HepG2 (cell line): ENCODE measurements around the gene MYO18A. TPM values are rescaled to one million over a fixed set of nuclear protein-coding genes. Genes with fewer than 3 reads are reported as not detected.

Experiments
- ARID2 ChIP-seq: sonication (generic); formaldehyde crosslinking; IDR thresholded peaks from 2 replicates; pipeline ENCODE4 v1.8.1; 2022; ENCODE audit warnings: mild to moderate bottlenecking, missing genetic modification reagents, borderline replicate concordance
- BCL6 ChIP-seq: IDR thresholded peaks from 2 replicates; pipeline ENCODE4 v1.6.1; 2016; ENCODE audit warnings: missing genetic modification reagents, missing compliant biosample characterization
- ISX ChIP-seq: sonication (generic); formaldehyde crosslinking; conservative IDR thresholded peaks from 2 replicates; pipeline ENCODE4 v1.5.0; 2020; ENCODE audit warnings: missing genetic modification reagents
- PHF8 ChIP-seq: sonication (generic); formaldehyde crosslinking; IDR thresholded peaks from 2 replicates; pipeline ENCODE4 v1.5.0; 2020; ENCODE audit warnings: missing genetic modification reagents
- POLR2G ChIP-seq: fragments of 200-400 bp; formaldehyde crosslinking; IDR thresholded peaks from 2 replicates; pipeline ENCODE4 v1.6.1; 2018; ENCODE audit warnings: mild to moderate bottlenecking, low read depth, low read length, moderate library complexity
- RBM39 ChIP-seq: fragments of 200-400 bp; formaldehyde crosslinking; IDR thresholded peaks from one replicate; pipeline ENCODE4 v1.6.1; 2018; ENCODE audit warnings: antibody characterized with exemption, mild to moderate bottlenecking, low read depth, low read length; ENCODE audit not compliant: poor library complexity, severe bottlenecking
- RFXANK ChIP-seq: IDR thresholded peaks from 2 replicates; pipeline ENCODE4 v1.6.1; 2016
- SOX5 ChIP-seq: IDR thresholded peaks from 2 replicates; pipeline ENCODE4 v1.6.1; 2016; ENCODE audit warnings: borderline replicate concordance
- SP2 ChIP-seq: sonication (generic); formaldehyde crosslinking; IDR thresholded peaks from 2 replicates; pipeline ENCODE4 v1.5.1; 2020; ENCODE audit warnings: mild to moderate bottlenecking, missing genetic modification reagents
- SRSF4 ChIP-seq: fragments of 200-400 bp; formaldehyde crosslinking; IDR thresholded peaks from one replicate; pipeline ENCODE4 v1.6.1; 2018; ENCODE audit warnings: mild to moderate bottlenecking, low read depth, low read length, moderate library complexity; ENCODE audit not compliant: poor library complexity, severe bottlenecking
- TBL1XR1 ChIP-seq: fragments of 150-350 bp; IDR thresholded peaks from 2 replicates; pipeline ENCODE4 v1.6.1; 2014; ENCODE audit warnings: borderline replicate concordance, low read length; ENCODE audit not compliant: partially characterized antibody
- TBP ChIP-seq: sonication (generic); formaldehyde crosslinking; IDR thresholded peaks from 2 replicates; pipeline ENCODE4 v1.5.0; 2020; ENCODE audit warnings: missing genetic modification reagents
- TEAD3 ChIP-seq: optimal IDR thresholded peaks from 2 replicates; pipeline ENCODE3; 2016; ENCODE audit warnings: borderline replicate concordance
- YEATS4 ChIP-seq: sonication (generic); formaldehyde crosslinking; IDR thresholded peaks from 2 replicates; pipeline ENCODE4 v1.4.0; 2020; ENCODE audit warnings: missing genetic modification reagents, borderline replicate concordance
- ZBTB7A ChIP-seq: sonication (generic); formaldehyde crosslinking; IDR thresholded peaks from 2 replicates; pipeline ENCODE4 v1.8.0; 2022; ENCODE audit warnings: mild to moderate bottlenecking, missing genetic modification reagents
- ZC3H4 ChIP-seq: sonication (generic); formaldehyde crosslinking; IDR thresholded peaks from 2 replicates; pipeline ENCODE4 v1.4.0; 2020; ENCODE audit warnings: missing genetic modification reagents, borderline replicate concordance
- ZNF180 ChIP-seq: sonication (generic); formaldehyde crosslinking; IDR thresholded peaks from 2 replicates; pipeline ENCODE4 v1.4.0; 2020; ENCODE audit warnings: low read depth, missing genetic modification reagents, borderline replicate concordance
- ZNF367 ChIP-seq: sonication (generic); formaldehyde crosslinking; IDR thresholded peaks from 2 replicates; pipeline ENCODE4 v1.4.0; 2020; ENCODE audit warnings: missing genetic modification reagents, borderline replicate concordance
- ZNF557 ChIP-seq: sonication (generic); formaldehyde crosslinking; IDR thresholded peaks from 2 replicates; pipeline ENCODE4 v1.4.0; 2020; ENCODE audit warnings: missing genetic modification reagents
- ZNF780A ChIP-seq: sonication (generic); formaldehyde crosslinking; IDR thresholded peaks from 2 replicates; pipeline ENCODE4 v1.8.0; 2022; ENCODE audit warnings: mild to moderate bottlenecking, missing genetic modification reagents, moderate library complexity
- ZNF792 ChIP-seq: IDR thresholded peaks from 2 replicates; pipeline ENCODE4 v1.6.1; 2016
- ZSCAN25 ChIP-seq: sonication (generic); formaldehyde crosslinking; IDR thresholded peaks from 2 replicates; pipeline ENCODE4 v1.8.0; 2022; ENCODE audit warnings: mild to moderate bottlenecking, missing genetic modification reagents
- polyA plus RNA-seq, 8 experiments: library from polyadenylated mRNA; depleted of rRNA in 3 of 8; stranded (reverse) in 7 of 8; unstranded in 1 of 8; fragments of >200 nt; fragmentation: Illumina TruSeq in 4 of 8; extraction: Trizol in 4 of 8; gene quantifications; 2 replicates each; pipeline versions ENCODE4 v1.2.1 to v1.2.3, GENCODE V29; 2011 to 2016; ENCODE audit warnings: low read depth in 4 of 8, missing spikeins in 1 of 8, mixed read lengths in 1 of 8; ENCODE audit not compliant: insufficient read depth in 1 of 8
- total RNA-seq, 5 experiments: library from RNA; depleted of rRNA; stranded (reverse); fragments of >200 nt; fragmentation: Illumina TruSeq; extraction: Trizol; gene quantifications; 2 replicates each; pipeline ENCODE4 v1.2.3, GENCODE V29; 2016; ENCODE audit warnings: low read depth in 1 of 5
- TF ChIP-seq, protein P1 (sequence below): sonication (generic); formaldehyde crosslinking; IDR thresholded peaks from 2 replicates; pipeline ENCODE4 v1.5.0; 2020; ENCODE audit warnings: mild to moderate bottlenecking, missing genetic modification reagents, borderline replicate concordance
- TF ChIP-seq, protein P2 (sequence below): sonication (generic); formaldehyde crosslinking; IDR thresholded peaks from 2 replicates; pipeline ENCODE4 v1.4.0; 2020; ENCODE audit warnings: missing genetic modification reagents
- TF ChIP-seq, protein P3 (sequence below): sonication (generic); IDR thresholded peaks from 2 replicates; pipeline ENCODE4 v1.6.1; 2016; ENCODE audit warnings: low read depth, borderline replicate concordance
- TF ChIP-seq, protein P4 (sequence below): IDR thresholded peaks from 2 replicates; pipeline ENCODE4 v1.6.1; 2016

The MYO18A gene
- total and polyA plus RNA-seq, 2 of the 13 experiments (the other 11 are each of a cell fraction or from before 2014, with no cell fraction given), result 16.8 to 24.8 TPM

DNA sequence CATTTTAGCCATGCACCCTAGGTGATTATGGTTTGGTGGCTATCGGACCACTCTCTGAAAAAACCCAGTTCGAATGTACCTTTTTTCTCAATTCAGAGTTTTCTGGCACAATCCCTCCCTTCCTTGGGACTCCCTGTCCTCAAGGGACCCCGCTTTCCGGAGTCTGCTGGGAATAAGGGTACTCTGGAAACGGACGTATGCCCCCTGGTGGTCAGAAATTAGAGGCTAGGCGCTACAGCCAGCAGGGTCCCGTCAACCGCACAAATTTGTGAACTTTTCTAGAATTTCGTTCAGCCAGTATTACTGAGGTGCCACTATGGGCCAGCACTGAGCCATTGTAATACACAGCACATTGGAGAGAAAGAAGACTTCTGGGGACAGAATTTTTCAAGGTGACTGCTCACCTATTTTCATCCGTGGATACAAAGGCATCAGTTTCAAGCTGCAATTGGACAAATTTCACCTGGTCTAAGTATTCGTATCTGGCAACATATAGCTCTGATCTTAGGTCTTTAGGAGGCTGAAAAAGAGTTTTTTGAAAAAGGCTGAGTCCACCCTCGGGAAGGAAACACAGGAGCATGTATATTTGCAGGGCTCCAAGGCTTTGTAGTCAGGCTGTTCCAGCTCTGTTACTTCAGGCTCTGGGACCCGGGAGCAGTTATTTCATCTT is 39.3 kb upstream of the MYO18A start (continued):
- TF ChIP-seq, protein P1, sequence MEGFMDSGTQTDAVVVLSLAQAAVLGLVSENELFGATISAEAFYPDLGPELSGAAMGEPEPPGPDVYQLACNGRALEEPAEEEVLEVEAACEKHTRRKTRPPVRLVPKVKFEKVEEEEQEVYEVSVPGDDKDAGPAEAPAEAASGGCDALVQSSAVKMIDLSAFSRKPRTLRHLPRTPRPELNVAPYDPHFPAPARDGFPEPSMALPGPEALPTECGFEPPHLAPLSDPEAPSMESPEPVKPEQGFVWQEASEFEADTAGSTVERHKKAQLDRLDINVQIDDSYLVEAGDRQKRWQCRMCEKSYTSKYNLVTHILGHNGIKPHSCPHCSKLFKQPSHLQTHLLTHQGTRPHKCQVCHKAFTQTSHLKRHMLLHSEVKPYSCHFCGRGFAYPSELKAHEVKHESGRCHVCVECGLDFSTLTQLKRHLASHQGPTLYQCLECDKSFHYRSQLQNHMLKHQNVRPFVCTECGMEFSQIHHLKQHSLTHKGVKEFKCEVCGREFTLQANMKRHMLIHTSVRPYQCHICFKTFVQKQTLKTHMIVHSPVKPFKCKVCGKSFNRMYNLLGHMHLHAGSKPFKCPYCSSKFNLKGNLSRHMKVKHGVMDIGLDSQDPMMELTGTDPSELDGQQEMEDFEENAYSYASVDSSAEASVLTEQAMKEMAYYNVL, result no peak
- no peak for TF ChIP-seq ZNF557
- TF ChIP-seq ZNF792, result 0 out of 2 replicates have a peak, but pooled peaks have one; percentile 28
- TF ChIP-seq SOX5 (CRISPR knock-in tag), result 0 out of 2 replicates have a peak, but pooled peaks have one; percentile 24
- TF ChIP-seq, protein P2, sequence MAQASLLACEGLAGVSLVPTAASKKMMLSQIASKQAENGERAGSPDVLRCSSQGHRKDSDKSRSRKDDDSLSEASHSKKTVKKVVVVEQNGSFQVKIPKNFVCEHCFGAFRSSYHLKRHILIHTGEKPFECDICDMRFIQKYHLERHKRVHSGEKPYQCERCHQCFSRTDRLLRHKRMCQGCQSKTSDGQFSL (CRISPR knock-in tag), result no peak
- no peak for TF ChIP-seq BCL6 (CRISPR knock-in tag)
- TF ChIP-seq SP2 (CRISPR knock-in tag), result no peak
- no peak for TF ChIP-seq ZC3H4 (CRISPR knock-in tag)
- TF ChIP-seq, protein P3, sequence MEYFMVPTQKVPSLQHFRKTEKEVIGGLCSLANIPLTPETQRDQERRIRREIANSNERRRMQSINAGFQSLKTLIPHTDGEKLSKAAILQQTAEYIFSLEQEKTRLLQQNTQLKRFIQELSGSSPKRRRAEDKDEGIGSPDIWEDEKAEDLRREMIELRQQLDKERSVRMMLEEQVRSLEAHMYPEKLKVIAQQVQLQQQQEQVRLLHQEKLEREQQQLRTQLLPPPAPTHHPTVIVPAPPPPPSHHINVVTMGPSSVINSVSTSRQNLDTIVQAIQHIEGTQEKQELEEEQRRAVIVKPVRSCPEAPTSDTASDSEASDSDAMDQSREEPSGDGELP, result no peak
- no peak for TF ChIP-seq ZNF180
- no peak for TF ChIP-seq SRSF4
- no peak for TF ChIP-seq ZNF780A (CRISPR knock-in tag)
- TF ChIP-seq POLR2G, result no peak
- TF ChIP-seq, protein P4, sequence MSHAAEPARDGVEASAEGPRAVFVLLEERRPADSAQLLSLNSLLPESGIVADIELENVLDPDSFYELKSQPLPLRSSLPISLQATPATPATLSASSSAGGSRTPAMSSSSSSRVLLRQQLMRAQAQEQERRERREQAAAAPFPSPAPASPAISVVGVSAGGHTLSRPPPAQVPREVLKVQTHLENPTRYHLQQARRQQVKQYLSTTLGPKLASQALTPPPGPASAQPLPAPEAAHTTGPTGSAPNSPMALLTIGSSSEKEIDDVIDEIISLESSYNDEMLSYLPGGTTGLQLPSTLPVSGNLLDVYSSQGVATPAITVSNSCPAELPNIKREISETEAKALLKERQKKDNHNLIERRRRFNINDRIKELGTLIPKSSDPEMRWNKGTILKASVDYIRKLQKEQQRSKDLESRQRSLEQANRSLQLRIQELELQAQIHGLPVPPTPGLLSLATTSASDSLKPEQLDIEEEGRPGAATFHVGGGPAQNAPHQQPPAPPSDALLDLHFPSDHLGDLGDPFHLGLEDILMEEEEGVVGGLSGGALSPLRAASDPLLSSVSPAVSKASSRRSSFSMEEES (CRISPR knock-in tag), result 0 out of 2 replicates have a peak, but pooled peaks have one; percentile 36
- 0 out of 2 replicates have a peak, but pooled peaks have one; percentile 19 for TF ChIP-seq PHF8 (CRISPR knock-in tag)
- TF ChIP-seq ZNF367 (CRISPR knock-in tag), result no peak
- no peak for TF ChIP-seq ISX (CRISPR knock-in tag)
- no peak for TF ChIP-seq ZBTB7A (CRISPR knock-in tag)
- no peak for TF ChIP-seq ARID2 (CRISPR knock-in tag)
- peak; percentile 52 for TF ChIP-seq TEAD3 (CRISPR knock-in tag)
- no peak for TF ChIP-seq YEATS4 (CRISPR knock-in tag)
- TF ChIP-seq RBM39, result no peak
- no peak for TF ChIP-seq RFXANK (CRISPR knock-in tag)
- no peak for TF ChIP-seq ZSCAN25 (CRISPR knock-in tag)
- no peak for TF ChIP-seq TBL1XR1
- no peak for TF ChIP-seq TBP (CRISPR knock-in tag)
